HG02623 (cell line): ENCODE results near the gene MEGF6.

Experiments used
- ATAC-seq: cut with Tn5 transposase; IDR thresholded peaks from one replicate; pipeline ENCODE4 v1.9.1; 2021; ENCODE audit warnings: moderate library complexity; ENCODE audit not compliant: unreplicated experiment

Gene MEGF6

DNA sequence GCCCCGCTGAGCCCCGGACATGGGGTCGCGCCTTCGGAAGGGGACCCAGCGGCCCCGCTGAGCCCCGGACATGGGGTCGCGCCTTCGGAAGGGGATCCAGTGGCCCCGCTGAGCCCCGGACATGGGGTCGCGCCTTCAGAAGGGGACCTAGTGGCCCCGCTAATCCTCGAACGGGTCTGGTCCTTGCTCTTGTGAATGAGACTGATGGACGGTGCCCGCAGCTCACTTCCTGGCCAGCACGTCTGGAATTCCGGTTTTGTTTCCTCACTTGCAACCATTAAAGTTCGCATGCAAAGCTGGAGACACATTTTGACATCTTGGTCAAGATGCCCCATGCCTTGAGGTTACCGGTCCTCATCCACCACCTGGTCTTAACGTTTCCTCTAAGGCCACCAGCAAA is 33.0 kb upstream of the MEGF6 start:
- ATAC-seq: no peak

DNA sequence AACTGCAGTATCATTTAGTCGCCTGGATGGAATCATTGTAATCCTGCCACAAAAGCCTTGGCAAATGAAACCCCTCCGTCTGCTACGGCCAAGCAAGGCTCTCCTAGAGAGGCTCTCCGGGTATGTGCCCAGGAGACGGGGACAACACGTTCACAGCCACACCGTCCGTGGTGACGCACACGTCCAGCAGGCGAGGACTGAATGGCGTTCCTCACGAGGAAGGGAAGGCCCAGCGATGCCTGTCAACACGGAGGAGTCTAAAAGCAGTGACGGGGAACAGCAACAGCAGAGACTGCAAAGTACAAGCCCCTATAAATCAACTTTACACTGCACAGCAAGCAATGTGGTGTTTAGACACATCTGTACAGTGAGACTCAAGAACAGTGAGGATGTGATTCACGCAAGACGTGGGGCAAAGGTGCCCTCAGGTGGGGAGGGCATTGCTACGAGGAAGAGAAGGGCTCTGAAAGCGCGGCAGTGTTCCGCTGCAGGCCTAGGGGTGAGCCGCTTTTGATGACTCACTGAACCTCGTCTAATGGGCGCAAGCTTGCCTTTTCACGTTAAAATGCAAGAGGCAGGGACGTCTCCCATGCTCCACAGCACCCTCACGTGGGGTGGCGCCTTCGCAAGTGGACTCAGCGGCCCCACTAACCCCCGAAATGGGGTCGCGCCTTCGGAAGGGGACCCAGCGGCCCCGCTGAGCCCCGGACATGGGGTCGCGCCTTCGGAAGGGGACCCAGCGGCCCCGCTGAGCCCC is 31.8 kb upstream of the MEGF6 start:
- no peak for ATAC-seq

DNA sequence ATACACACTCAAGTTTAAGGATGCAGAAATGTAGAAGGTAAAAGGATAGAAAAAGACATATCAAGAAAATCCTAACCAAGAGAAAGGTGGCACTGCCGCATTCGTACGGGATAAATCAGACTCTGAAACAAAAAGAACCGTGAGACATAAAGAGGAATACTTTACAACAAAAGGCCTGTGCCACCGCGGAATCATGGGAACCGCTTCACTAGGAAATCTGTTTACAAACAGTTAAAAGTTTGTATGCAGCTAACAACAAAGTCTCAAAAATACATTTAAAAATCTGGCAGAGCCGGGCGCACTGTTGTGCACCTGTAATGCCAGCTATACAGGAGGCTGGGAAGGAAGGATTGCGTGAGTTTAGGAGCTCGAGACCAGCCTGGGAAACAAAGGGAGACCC is 30.5 kb upstream of the MEGF6 start:
- ATAC-seq: no peak

- ATAC-seq: no peak
These were observed 29.9 kb upstream of the MEGF6 start for GRCh38 chr1:3641046-3641760.

- no peak for ATAC-seq
These were observed 29.0 kb upstream of the MEGF6 start for GRCh38 chr1:3640121-3640837.

- no peak for ATAC-seq
These were observed 28.1 kb upstream of the MEGF6 start for GRCh38 chr1:3639397-3639911.

GRCh38 chr1:3638676-3639075 is 27.4 kb upstream of the MEGF6 start:
- no peak for ATAC-seq

DNA sequence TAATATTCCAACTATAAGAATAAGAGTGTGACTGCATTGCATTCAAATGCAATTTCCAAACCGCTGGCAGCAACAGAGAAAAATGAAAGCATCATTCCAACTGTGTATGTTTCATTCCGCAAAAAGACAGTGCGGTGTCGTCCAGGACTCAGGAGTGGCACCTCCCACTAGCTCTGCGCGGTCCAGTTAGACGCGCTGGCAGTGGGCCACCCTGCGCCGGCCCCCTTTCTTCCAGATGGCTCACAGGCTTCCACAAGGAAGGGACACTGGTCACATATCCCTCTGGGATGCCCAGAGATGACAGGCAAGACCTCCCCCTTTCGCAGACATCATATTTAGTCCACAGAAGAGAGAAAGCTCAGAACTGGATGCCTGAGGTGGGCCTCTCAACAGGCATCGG is 26.7 kb upstream of the MEGF6 start:
- ATAC-seq: no peak

DNA sequence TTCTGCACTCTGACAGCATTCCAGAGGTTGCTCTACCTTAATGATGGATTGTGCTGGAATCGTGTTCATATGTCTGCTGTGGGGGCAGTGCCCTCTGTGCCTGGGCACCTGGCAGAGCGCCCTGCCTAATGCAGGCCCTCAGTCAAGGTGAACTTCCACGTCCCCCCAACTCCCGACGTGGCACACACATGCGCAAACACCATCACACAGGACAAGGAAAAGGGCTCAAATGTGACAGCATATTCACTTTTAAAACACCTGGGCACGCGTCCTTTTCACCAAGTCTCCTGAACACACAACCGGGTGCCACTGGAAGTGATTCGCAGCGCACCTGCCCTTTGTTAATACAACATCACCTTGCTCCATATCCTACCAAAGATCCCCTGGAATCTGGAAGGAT is 25.2 kb upstream of the MEGF6 start:
- no peak for ATAC-seq

- no peak for ATAC-seq
These were observed 24.8 kb upstream of the MEGF6 start for GRCh38 chr1:3636080-3636479.

- ATAC-seq: no peak
These were observed 22.9 kb upstream of the MEGF6 start for GRCh38 chr1:3634059-3634800.

GRCh38 chr1:3633344-3634058 is 22.2 kb upstream of the MEGF6 start:
- ATAC-seq: no peak

DNA sequence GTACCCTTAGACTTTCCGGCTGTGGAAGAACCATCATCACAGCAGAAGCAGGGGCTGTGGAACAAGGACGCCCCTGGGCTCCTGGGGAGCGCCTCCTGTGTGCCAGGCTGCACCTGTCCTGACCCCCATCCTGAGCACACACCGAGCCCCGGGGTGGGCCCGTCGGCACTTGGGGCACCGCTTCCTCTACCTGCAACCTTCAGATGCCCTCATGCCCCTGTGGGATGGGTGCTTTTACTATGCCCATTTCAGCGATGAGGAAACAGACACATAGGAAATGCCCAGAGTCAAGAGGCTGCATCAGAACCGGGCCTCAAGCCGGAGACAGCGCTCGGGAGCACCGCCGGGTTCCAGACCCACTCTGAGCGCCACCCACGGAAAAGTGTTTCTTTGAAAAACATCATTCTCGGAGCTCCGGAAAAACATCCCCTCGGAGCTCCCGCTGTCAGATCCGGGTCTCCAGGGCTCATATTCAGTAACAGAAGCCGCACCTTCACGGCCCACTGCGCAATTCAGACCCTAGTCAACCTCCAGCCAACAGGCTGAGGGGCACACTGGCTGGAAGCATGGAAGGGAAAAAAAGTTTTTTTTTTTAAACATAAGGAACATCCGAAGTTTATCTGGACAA is 21.5 kb upstream of the MEGF6 start:
- no peak for ATAC-seq

GRCh38 chr1:3632298-3632697 is 21.0 kb upstream of the MEGF6 start:
- ATAC-seq: no peak

DNA sequence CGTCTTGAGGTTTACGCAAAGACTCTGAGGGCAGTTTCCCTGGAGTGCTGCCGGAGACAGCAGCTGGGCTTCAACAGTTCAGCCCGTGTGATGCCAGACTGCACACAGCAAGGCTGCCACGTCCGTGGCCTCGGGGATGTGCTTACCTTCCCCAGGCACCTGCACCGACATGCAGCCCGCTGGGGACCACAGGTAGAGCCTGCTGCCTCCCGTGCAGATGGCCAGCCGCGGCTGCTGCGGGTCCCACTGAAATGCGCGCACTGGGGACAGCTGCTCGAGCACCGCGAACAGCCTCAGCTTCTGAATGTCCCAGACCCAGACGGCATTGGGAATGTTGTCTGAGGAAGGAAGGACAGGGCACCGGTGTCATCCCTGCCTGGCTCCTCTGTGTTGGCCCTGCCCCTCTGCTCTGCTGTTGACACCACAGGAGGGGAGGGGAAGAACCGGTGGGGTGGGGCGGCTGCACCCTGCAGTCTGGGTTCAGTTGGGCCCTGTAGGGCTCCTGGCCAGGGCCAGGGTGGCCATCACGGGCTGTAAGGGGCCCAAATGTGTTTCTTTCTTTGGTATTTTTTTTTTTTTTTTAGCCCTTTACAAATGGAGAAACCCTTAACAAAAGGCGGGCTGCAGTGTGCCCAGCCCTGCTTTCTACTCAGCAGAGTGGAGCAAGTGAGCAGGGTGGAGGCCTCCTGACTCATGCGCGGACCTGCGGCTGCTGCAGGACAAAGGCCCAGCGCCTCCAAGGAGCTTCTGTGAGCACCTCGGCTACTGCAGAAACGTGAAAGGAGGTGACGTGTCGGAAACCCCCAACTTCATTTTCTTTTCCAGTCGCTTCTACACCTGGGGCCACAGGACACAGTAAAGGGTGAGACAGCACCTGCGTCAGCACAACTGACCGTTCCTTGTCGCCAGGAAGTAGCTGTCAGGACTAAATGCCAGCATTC is 20.3 kb upstream of the MEGF6 start:
- no peak for ATAC-seq

DNA sequence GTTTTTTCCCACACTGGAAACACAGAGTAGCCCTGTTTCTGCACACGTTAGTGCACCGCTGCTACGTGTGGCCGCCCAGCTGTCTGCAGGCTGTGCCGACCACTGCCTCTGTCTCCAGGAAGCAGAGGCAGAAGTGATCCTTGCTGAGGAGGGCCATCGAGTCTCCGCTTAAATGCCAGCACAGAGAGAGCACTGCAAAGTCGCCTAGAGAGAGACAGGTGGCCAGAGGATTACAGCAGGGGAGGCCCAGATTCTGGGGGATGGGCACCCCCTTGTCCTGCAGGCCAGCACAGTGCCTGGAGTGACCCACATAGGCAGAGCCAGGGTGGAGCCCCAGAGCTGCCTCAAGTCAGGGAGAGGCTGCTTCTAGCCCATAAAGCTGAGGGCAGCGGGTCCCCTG is 19.6 kb upstream of the MEGF6 start:
- no peak for ATAC-seq

DNA sequence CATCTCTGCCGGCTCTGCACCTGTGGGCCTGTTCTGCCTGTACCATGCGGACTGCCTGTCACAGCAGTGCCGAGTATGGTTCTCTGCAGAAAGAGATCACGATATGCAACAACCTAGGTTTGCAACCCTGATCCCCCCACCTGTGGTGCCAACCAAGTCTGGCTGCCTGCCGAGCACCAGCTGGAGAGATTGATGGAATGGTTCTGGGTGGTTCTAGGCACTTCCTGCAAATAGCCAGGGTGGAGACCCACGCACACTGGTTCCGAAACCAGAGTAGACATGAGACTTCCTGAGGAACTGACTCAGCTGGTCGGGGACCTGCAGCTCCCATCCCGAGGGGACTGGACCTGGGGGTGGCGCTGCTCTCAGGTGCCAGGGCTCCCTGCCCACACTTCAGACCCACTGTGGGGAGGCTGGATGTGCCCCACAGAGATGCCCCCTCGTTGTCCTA is 18.9 kb upstream of the MEGF6 start:
- ATAC-seq: no peak

GRCh38 chr1:3629561-3630160 is 18.4 kb upstream of the MEGF6 start:
- no peak for ATAC-seq
